Cardiac muscle cell (in vitro differentiated cells and primary cell): Measurements from ENCODE around the gene DNAJC18. TPM values are rescaled to one million over a fixed set of nuclear protein-coding genes. Genes with fewer than 3 reads are reported as not detected.
"Not testable (repeated sequence)": the region's sequence is repeated elsewhere in the genome, so short reads cannot be mapped to it uniquely, and the experiment has no call there.

Experiments used
- DNase-seq, 2 donors: peaks; one replicate each; pipeline versions ENCODE4 v3.0.0 to v3.0.0-alpha.2; 2010 to 2017; ENCODE audit warnings: low read depth in 1 of 2, low spot score in 1 of 2
- H3K27ac ChIP-seq: fragments of 200-600 bp; sonication (generic); 2 replicates; pipeline ENCODE4 v1.5.1; 2016
- H3K27me3 ChIP-seq: fragments of 200-600 bp; sonication (generic); 2 replicates; pipeline ENCODE4 v1.6.0; 2016; ENCODE audit warnings: control low read depth
- H3K36me3 ChIP-seq: fragments of 200-600 bp; sonication (generic); 2 replicates; pipeline ENCODE4 v1.5.1; 2016; ENCODE audit warnings: control low read depth
- H3K4me1 ChIP-seq: fragments of 200-600 bp; sonication (generic); 2 replicates; pipeline ENCODE4 v1.8.1; 2017; ENCODE audit warnings: low read depth, mild to moderate bottlenecking, mixed run types
- H3K4me3 ChIP-seq: fragments of 200-600 bp; sonication (generic); 2 replicates; pipeline ENCODE4 v1.5.1; 2016; ENCODE audit warnings: mild to moderate bottlenecking
- H3K9me3 ChIP-seq: fragments of 200-600 bp; sonication (generic); 2 replicates; pipeline ENCODE4 v1.5.1; 2017; ENCODE audit warnings: low read depth, mild to moderate bottlenecking, control low read depth
- polyA plus RNA-seq: library from polyadenylated mRNA; unstranded; fragments of >200 nt; fragmentation: Nextera tagmentation; extraction: Ambion mirVana; gene quantifications from 2 replicates; pipeline ENCODE4 v1.2.1, GENCODE V29; 2016
- total RNA-seq: library from RNA; depleted of rRNA; stranded (reverse); fragments of >200 nt; gene quantifications from 2 replicates; pipeline ENCODE4 v1.2.3, GENCODE V29; 2016
- TF ChIP-seq, protein P1 (sequence below): IDR thresholded peaks from 2 replicates; pipeline ENCODE4 v1.5.1; 2012; ENCODE audit warnings: low read depth, mild to moderate bottlenecking, low read length

The DNAJC18 gene
- total and polyA plus RNA-seq, 2 experiments from 2014 or later = 10.1 to 17.4 TPM

DNA sequence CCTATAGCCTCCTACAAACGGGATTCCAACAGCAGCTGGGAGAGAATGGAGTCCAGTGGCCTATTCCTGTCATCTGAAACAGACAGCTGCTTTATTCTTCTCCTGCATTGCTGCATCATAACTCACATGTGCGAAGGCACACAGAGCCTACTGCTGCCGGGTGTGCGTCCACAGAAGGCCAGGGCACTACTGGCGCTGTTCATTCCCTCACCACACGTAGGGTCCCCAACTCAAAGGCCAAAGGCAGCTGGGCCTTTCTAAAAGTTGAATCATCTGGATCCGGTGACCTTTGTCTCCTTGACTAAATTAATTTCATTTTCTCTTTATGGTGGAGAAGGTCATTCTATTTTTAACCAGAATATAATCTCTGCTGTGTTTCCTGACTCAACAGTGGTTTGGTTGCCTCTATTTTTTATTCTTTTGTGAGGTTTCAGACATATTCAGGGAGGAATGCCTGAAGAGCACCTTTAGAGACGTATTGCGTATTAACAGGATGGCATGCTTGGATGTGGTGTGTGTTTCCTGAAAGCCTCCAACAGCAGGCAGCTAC lies 24.7 kb downstream of the DNAJC18 start:
- TF ChIP-seq, protein P1, sequence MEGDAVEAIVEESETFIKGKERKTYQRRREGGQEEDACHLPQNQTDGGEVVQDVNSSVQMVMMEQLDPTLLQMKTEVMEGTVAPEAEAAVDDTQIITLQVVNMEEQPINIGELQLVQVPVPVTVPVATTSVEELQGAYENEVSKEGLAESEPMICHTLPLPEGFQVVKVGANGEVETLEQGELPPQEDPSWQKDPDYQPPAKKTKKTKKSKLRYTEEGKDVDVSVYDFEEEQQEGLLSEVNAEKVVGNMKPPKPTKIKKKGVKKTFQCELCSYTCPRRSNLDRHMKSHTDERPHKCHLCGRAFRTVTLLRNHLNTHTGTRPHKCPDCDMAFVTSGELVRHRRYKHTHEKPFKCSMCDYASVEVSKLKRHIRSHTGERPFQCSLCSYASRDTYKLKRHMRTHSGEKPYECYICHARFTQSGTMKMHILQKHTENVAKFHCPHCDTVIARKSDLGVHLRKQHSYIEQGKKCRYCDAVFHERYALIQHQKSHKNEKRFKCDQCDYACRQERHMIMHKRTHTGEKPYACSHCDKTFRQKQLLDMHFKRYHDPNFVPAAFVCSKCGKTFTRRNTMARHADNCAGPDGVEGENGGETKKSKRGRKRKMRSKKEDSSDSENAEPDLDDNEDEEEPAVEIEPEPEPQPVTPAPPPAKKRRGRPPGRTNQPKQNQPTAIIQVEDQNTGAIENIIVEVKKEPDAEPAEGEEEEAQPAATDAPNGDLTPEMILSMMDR = no peak
- Histone ChIP-seq H3K4me3 (no peak overlapping the region), H3K36me3 (no peaks in the 10 kb centered on the region), H3K4me1 (peaks cover 58% of the 10 kb centered on the region), H3K27me3 (no peaks in the 10 kb centered on the region), H3K9me3 (no peaks in the 10 kb centered on the region), H3K27ac (peak overlapping the region; percentile 94)
- DNase-seq = no peak

DNA sequence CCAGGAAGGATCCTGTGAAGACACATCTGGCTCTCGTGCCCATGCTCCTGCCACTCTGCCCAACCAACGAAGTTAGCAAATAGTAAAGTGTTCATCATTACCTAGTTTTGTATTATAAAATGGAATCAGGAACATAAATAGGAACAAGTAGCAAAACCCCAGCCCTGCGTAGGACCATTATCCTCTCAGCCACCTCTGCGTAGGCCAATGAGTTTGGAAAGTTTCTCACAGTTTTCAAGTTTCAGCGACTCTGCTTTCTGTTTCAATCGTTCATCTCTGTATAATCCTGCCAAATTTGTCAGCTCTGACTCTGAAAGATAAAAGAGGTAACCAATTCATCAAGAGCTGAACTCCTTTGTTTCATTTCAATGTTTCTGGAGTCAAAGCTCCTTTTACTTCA lies 25.4 kb downstream of the DNAJC18 start:
- peaks cover 51% of the 10 kb centered on the region for H3K4me1 ChIP-seq
- no peak overlapping the region for H3K27ac ChIP-seq
- H3K36me3 ChIP-seq = no peaks in the 10 kb centered on the region
- H3K9me3 ChIP-seq = no peaks in the 10 kb centered on the region
- TF ChIP-seq, protein P1 = no peak
- no peaks in the 10 kb centered on the region for H3K27me3 ChIP-seq
- H3K4me3 ChIP-seq = no peak overlapping the region
- no peak for DNase-seq

DNA sequence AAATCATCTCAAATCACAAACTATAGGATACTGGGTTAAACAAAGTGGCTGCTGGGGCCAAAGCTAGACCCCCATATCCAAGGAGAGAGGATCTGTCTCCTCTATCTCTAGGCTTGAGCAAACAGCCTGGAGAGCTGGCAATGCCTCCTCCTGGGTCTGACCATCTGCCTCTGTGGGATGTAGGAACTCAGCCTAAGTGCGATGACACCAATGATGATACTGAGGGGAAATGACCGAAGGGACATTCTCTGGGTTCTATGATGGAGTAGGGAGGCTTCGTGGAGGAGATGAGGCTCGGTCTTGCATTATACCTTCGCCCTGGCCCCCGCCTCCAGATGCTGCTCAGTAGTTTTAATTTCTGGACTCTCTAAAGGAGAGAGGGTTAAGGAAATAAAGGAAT lies 26.2 kb downstream of the DNAJC18 start:
- Histone ChIP-seq H3K4me3 (no peak overlapping the region), H3K36me3 (no peaks in the 10 kb centered on the region)
- TF ChIP-seq, protein P1 = no peak

DNA sequence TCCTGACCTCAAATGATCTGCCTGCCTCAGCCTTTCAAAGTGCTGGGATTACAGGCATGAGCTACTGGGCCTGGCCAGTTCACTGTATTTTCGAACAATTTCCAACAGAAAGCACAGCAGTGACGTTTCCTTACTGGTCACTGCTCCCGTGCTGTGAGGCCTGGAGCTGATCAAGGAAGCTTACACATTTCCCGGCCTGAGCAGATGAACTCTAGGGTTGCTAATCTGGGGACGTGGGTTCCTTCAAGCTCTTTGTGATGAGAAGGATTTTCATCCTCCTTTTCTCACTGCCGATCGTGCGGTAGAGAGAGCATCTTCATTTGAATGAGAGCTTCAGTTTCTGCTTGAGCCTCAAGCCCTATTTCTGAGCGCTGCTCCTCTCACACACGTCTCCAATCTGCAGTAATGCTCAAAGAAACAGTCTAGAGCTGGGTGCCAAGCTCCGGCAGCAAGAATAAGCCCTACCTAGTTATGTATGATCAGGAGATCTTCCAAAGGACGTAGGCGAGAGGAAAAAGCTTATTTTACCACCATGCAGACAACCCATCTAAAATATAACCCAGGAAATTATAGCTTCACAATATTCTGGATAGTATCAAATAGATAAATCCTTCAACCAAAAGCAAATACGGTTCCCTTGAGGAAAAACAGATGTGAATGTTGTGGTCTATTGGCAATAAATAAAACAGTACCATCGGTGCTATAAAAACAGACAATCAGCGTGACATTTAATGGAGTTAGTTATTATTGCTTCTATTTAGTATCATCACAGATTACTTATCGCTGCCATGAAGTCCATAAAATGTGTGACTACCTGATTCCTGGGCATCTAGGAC lies 28.1 kb downstream of the DNAJC18 start:
- Histone ChIP-seq H3K4me1 (peaks cover 29% of the 10 kb centered on the region), H3K27me3 (no peaks in the 10 kb centered on the region), H3K4me3 (no peak overlapping the region), H3K9me3 (no peaks in the 10 kb centered on the region), H3K27ac (peak overlapping the region; percentile 67), H3K36me3 (no peaks in the 10 kb centered on the region)
- TF ChIP-seq, protein P1 = no peak
- no peak for DNase-seq

More for the DNA sequence above, 26.2 kb downstream of the DNAJC18 start:
- Histone ChIP-seq H3K27me3 (no peaks in the 10 kb centered on the region), H3K9me3 (no peaks in the 10 kb centered on the region), H3K27ac (no peak overlapping the region), H3K4me1 (peaks cover 43% of the 10 kb centered on the region)
- DNase-seq = no peak

DNA sequence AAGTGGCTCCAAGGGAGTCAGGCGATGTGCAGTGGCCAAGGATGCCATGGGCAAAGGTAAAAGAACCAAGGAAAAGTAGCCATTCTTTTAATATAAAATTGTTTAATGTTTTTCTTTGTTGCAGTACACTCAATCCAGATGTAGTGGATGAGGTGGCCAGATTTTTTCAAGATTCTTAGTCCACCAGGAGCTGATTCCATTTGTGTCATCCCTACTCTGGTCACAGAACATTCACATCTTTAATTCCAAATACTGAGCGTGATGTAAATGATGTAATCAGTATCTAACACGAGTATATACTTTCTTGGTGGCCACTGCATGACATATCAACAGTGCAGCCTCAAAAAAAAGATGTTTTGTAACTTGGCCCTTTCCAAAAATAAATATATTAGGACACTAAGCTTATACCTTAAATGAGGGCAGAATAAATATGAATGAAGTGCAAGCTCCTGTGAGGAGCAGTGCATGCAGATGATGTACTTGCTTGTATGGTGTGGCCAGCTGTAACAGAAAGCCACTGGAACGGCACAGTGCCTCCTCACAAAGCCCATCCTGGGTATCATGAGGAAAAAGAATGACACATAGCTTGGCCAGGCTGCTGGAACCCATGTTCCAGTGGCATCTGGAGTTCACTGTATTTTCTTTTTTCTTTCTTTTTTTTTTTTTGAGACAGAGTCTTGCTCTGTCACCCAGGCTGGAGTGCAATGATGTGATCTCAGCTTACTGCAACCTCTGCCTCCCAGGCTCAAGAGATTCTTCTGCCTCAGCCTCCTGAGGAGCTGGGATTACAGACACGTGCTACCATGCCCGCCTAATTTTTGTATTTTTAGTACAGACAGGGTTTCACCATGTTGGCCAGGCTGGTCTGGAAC lies 29.0 kb downstream of the DNAJC18 start:
- peak overlapping the region; percentile 67 for H3K27ac ChIP-seq
- no peaks in the 10 kb centered on the region for H3K27me3 ChIP-seq
- no peak overlapping the region for H3K4me3 ChIP-seq
- TF ChIP-seq, protein P1 = no peak
- no peaks in the 10 kb centered on the region for H3K36me3 ChIP-seq
- peaks cover 20% of the 10 kb centered on the region for H3K4me1 ChIP-seq
- H3K9me3 ChIP-seq = no peaks in the 10 kb centered on the region
- no peak for DNase-seq

DNA sequence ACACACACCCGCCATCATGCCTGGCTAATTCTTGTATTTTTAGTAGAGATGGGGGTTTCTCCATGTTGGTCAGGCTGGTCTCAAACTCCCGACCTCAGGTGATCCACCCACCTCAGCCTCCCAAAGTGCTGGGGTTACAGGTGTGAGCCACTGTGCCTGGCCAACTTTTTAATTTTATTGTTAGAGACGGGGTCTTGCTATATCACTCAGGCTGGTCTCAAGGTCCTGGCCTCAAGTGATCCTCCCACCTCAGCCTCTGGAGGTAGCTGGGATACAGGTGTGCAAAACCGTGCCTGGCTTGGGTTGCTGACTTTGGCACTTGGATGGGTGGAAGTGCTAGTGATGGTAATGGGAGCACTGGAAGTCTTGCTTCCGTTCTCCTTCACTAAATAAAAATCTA lies 30.2 kb downstream of the DNAJC18 start:
- H3K9me3 ChIP-seq, H3K27me3 ChIP-seq, H3K36me3 ChIP-seq, H3K4me3 ChIP-seq, DNase-seq, H3K27ac ChIP-seq: not testable (repeated sequence)
- peaks cover 14% of the 10 kb centered on the region for H3K4me1 ChIP-seq
